Right lobe of liver (tissue), 4 donors: ENCODE measurements around the gene HOXB3.

Experiments
- POLR2A ChIP-seq: fragments of 450-650 bp; IDR thresholded peaks from one replicate; pipeline ENCODE4 v1.6.1; 2017; ENCODE audit warnings: antibody characterized with exemption, mild to moderate bottlenecking
- TF ChIP-seq, protein P1 (sequence below), 4 donors: fragments of 200-600 bp in 3 of 4; fragments of 450-650 bp in 1 of 4; IDR thresholded peaks; one replicate each; pipeline versions ENCODE4 v1.5.1 to v1.8.0; 2016 to 2022; ENCODE audit warnings: antibody characterized with exemption in 4 of 4, mild to moderate bottlenecking in 2 of 4
- donor health status: DM: no; HTN: no; CAD: no.
- donor health status: DM: no; HTN: no; CAD: no.
- donor health status: DM: no; HTN: yes; CAD: no.

DNA sequence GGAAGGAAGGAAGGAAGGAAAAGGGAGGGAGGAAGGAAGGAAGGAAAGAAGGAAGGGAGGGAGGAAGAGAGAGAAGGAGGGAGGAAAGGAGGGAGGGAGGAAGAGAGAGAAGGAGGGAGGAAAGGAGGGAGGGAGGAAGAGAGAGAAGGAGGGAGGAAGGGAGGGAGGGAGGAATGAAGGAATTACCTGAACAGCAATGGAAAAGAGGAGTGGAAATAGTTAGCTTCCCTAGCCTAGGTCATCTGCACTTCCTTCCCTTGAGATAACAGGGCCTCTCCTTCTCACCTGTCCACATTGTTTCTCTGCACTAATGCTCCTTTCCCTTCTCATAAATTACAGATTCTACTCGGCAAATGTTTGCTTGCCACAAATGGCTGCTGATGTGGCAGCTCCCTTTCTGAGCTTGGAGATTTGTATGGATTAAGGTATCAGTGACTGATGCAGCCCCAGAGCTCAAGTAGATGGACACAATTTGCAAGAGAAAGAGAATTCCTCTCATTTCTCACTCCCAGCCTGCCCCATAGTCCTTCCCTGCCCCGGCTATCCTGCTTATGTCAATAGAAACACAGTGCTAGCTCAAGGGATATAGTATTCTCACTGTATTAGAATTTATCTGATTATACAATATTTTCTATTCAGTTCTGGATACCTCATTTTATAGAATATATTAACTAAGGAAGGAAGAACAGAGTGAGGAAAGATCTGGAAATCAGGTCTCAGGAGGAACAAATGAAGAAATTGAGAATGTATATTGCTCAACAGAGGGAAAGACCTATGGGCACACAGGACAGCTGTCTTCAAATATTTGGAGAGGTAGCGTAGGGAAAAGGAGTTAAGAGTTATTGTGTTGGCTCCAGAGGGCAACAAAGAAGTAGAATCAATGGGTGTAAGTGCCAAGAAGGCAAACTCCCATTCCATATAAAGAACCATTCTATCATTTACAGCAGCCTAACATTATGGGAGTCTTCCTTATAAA is 73.8 kb downstream of the HOXB3 start:
- TF ChIP-seq POLR2A: no peak
- TF ChIP-seq, protein P1, sequence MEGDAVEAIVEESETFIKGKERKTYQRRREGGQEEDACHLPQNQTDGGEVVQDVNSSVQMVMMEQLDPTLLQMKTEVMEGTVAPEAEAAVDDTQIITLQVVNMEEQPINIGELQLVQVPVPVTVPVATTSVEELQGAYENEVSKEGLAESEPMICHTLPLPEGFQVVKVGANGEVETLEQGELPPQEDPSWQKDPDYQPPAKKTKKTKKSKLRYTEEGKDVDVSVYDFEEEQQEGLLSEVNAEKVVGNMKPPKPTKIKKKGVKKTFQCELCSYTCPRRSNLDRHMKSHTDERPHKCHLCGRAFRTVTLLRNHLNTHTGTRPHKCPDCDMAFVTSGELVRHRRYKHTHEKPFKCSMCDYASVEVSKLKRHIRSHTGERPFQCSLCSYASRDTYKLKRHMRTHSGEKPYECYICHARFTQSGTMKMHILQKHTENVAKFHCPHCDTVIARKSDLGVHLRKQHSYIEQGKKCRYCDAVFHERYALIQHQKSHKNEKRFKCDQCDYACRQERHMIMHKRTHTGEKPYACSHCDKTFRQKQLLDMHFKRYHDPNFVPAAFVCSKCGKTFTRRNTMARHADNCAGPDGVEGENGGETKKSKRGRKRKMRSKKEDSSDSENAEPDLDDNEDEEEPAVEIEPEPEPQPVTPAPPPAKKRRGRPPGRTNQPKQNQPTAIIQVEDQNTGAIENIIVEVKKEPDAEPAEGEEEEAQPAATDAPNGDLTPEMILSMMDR (IDR thresholded peaks at IDR 0.05): no peak
